ENCODE data around the gene DPY19L3. TPM values are rescaled to one million over a fixed set of nuclear protein-coding genes. Genes with fewer than 3 reads are reported as not detected.

The DPY19L3 gene, protein sequence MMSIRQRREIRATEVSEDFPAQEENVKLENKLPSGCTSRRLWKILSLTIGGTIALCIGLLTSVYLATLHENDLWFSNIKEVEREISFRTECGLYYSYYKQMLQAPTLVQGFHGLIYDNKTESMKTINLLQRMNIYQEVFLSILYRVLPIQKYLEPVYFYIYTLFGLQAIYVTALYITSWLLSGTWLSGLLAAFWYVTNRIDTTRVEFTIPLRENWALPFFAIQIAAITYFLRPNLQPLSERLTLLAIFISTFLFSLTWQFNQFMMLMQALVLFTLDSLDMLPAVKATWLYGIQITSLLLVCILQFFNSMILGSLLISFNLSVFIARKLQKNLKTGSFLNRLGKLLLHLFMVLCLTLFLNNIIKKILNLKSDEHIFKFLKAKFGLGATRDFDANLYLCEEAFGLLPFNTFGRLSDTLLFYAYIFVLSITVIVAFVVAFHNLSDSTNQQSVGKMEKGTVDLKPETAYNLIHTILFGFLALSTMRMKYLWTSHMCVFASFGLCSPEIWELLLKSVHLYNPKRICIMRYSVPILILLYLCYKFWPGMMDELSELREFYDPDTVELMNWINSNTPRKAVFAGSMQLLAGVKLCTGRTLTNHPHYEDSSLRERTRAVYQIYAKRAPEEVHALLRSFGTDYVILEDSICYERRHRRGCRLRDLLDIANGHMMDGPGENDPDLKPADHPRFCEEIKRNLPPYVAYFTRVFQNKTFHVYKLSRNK
- 22.1 and 29.8 TPM in 2 replicates for total RNA-seq

DNA sequence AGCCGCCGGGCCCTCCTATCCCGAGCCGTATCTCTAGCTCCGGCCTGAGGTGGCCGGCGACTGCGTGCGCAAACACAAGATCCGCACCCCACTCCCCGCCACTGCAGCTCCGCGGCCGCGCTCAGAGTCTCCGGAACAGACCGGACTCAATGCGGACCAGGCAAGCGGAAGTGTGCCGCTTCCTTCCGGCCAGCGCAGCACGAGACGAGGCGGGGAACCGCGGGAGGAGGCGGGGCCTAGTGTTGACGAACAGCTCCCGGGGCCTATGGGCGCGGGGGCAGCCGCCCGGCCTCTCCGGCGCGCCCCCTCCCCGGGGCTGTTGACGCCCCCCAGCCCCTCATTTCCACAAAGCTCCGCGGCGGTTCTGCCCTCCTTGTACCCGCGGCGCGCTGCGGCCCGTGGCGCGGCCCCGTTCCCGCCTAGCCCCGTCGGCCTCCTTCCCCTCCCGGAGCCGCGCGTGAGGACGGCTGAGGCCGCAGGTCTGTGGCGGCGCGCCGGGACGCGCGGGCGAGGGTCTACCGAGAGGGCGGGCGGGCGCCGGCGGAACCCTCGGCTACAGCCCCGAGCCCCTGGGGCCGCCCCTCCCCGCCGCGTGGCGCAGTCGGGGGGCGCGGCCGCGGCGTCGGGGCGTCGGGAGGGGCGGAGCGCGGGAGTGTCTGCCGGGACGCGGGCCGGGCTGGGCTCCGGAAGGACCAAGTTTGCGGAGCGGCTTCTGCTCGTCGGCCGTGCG is at the start of gene DPY19L3:
Gene DPY19L3 (plus strand): TSS at position 340 of the 730 bp plus-strand sequence. CDS start 2,484 bp downstream, outside the sequence.
- peak; percentile 91 for ATAC-seq (ENCODE audit: low read depth)
- no peaks in the 10 kb centered on the region for H3K27me3 Mint-ChIP-seq
- peaks cover 16% of the 10 kb centered on the region for H3K4me1 Mint-ChIP-seq
- H3K9me3 Mint-ChIP-seq, result no peaks in the 10 kb centered on the region
- intact Hi-C loops (cut with micrococcal nuclease), result loop anchor here (1.0 to 5.0 kb wide), 5 partner anchors 60 to 771 kb away; partner anchors contain the start of genes ANKRD27, CEP89, FAAP24 and PDCD5
- TF ChIP-seq CTCF (IDR thresholded peaks at IDR 0.05), result no peak
- ChIA-PET POLR2A (interaction anchor here (0.6 to 2.3 kb wide), 14 partner anchors 10 to 1738 kb away, joined by 3 to 38 read pairs (median 4); partner anchors contain the start of genes CEP89, FAAP24, NUDT19 and PDCD5), CTCF (interaction anchor here (1.3 kb wide), 1 partner anchor 64 kb away, joined by 4 read pairs; no protein-coding TSS in a partner anchor)
- H3K27ac Mint-ChIP-seq, result peak within 1 kb of the TSS; percentile 93
- H3K36me3 Mint-ChIP-seq (ENCODE audit: low read depth), result peaks cover 25% of the 10 kb centered on the region
- DNase-seq, result peak; percentile 93
- peak within 1 kb of the TSS; percentile 91 for H3K4me3 Mint-ChIP-seq

DNA sequence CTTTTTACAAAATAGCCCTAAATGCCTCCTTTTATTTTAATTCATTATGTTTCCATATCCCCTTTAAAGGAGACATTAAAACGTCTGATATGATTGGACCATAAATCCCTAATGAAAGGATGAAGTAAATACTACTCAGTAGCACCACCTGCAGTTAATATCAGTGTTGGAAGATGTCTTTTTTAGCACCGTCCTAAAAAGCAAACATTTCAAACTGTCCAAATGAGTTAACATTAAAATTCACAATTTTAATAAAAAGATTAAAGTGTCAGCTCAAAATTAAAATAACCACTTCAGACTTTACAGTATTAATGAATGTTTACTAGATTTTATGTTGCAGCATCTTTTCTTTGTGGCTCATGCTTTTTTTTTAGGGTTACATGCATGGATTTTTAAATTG is 47.9 kb upstream of the DPY19L3 start:
- ChIA-PET POLR2A (no interaction called here), CTCF (interaction anchor here (0.6 to 1.8 kb wide), 3 partner anchors 10 to 18 kb away, joined by 3 to 6 read pairs (median 3); no protein-coding TSS in a partner anchor)
- TF ChIP-seq CTCF (IDR thresholded peaks at IDR 0.05), result no peak
- Mint-ChIP-seq H3K27me3 (no peaks in the 10 kb centered on the region), H3K36me3 (ENCODE audit: low read depth) (peaks cover 93% of the 10 kb centered on the region), H3K4me3 (no peak overlapping the region), H3K9me3 (no peaks in the 10 kb centered on the region), H3K27ac (no peak overlapping the region), H3K4me1 (peaks cover 24% of the 10 kb centered on the region)
- intact Hi-C loops (cut with micrococcal nuclease), result loop anchor here (2.0 kb wide), 1 partner anchor 17 kb away; no protein-coding TSS in a partner anchor
- DNase-seq (no peak), ATAC-seq (ENCODE audit: low read depth) (no peak)

- Mint-ChIP-seq H3K4me1 (peaks cover 19% of the 10 kb centered on the region), H3K36me3 (ENCODE audit: low read depth) (peaks cover 92% of the 10 kb centered on the region)
Observed at GRCh38 chr19:32358321-32358720, 47.2 kb upstream of the DPY19L3 start.

GRCh38 chr19:32359581-32359980 is 46.0 kb upstream of the DPY19L3 start:
- intact Hi-C loops (cut with micrococcal nuclease), result no loop called here
- no peak for TF ChIP-seq CTCF (IDR thresholded peaks at IDR 0.05)
- no peak overlapping the region for H3K4me3 Mint-ChIP-seq
- H3K36me3 Mint-ChIP-seq (ENCODE audit: low read depth), result peaks cover 92% of the 10 kb centered on the region
- ChIA-PET CTCF (interaction anchor here (1.2 kb wide), 1 partner anchor 19 kb away, joined by 3 read pairs; no protein-coding TSS in a partner anchor), POLR2A (interaction anchor here (1.6 kb wide), 1 partner anchor 14 kb away, joined by 5 read pairs; the partner anchor contains the start of gene ZNF507)
- DNase-seq (no peak), ATAC-seq (ENCODE audit: low read depth) (no peak)
- H3K27ac Mint-ChIP-seq, result no peak overlapping the region
- H3K9me3 Mint-ChIP-seq, result no peaks in the 10 kb centered on the region
- H3K27me3 Mint-ChIP-seq, result no peaks in the 10 kb centered on the region
- H3K4me1 Mint-ChIP-seq, result peaks cover 19% of the 10 kb centered on the region

More at GRCh38 chr19:32358321-32358720, 47.2 kb upstream of the DPY19L3 start:
- intact Hi-C loops (cut with micrococcal nuclease), result no loop called here
- no peak overlapping the region for H3K4me3 Mint-ChIP-seq
- H3K27me3 Mint-ChIP-seq, result no peaks in the 10 kb centered on the region
- no peak for ATAC-seq (ENCODE audit: low read depth)
- ChIA-PET CTCF (interaction anchor here (1.8 kb wide), 1 partner anchor 18 kb away, joined by 6 read pairs; no protein-coding TSS in a partner anchor), POLR2A (interaction anchor here (1.6 kb wide), 1 partner anchor 13 kb away, joined by 5 read pairs; the partner anchor contains the start of gene ZNF507)
- H3K27ac Mint-ChIP-seq, result no peak overlapping the region
- no peak for TF ChIP-seq CTCF (IDR thresholded peaks at IDR 0.05)
- H3K9me3 Mint-ChIP-seq, result no peaks in the 10 kb centered on the region
- no peak for DNase-seq

Measured in activated B cell treated with CpG ODN at 0.5 μM for 24 hours (primary cell).